Measurements from ENCODE around the gene SNAPIN.
"Not testable (repeated sequence)": the region's sequence is repeated elsewhere in the genome, so short reads cannot be mapped to it uniquely, and the experiment has no call there.

Gene SNAPIN

GRCh38 chr1:153627715-153628626, 30.5 kb upstream of the SNAPIN start, which contains the start of gene S100A1:
Gene S100A1, plus strand, starts transcription at chr1:153628434. Its CDS starts 2,088 bp downstream, at chr1:153630522.
- no peak for DNase-seq

- no peak for DNase-seq
Measured at GRCh38 chr1:153628638-153629342, 29.7 kb upstream of the SNAPIN start.

- DNase-seq, result no peak
Measured at GRCh38 chr1:153629343-153629665, 29.2 kb upstream of the SNAPIN start.

- no peak for DNase-seq
Measured at GRCh38 chr1:153629971-153630370, 28.5 kb upstream of the SNAPIN start.

- DNase-seq, result no peak
Measured at GRCh38 chr1:153630384-153630783, 28.1 kb upstream of the SNAPIN start.

- DNase-seq, result no peak
Measured at GRCh38 chr1:153631047-153632022, 27.2 kb upstream of the SNAPIN start.

- DNase-seq, result no peak
Measured at GRCh38 chr1:153633161-153633753, 25.2 kb upstream of the SNAPIN start.

GRCh38 chr1:153633754-153634665, 24.5 kb upstream of the SNAPIN start, which contains the start of gene CHTOP:
Gene CHTOP, plus strand, starts transcription at chr1:153634066. Its CDS starts 2,523 bp downstream, at chr1:153636589.
- peak; percentile 95 for DNase-seq

- DNase-seq, result no peak
Measured at GRCh38 chr1:153635872-153636271, 22.6 kb upstream of the SNAPIN start.

- DNase-seq, result no peak
Measured at GRCh38 chr1:153636312-153636711, 22.2 kb upstream of the SNAPIN start.

GRCh38 chr1:153638261-153638660, 20.2 kb upstream of the SNAPIN start:
- no peak for DNase-seq

- no peak for DNase-seq
Measured at GRCh38 chr1:153639280-153639679, 19.2 kb upstream of the SNAPIN start.

- not testable (repeated sequence) for DNase-seq
Measured at GRCh38 chr1:153640213-153640612, 18.3 kb upstream of the SNAPIN start.

GRCh38 chr1:153640861-153641260, 17.6 kb upstream of the SNAPIN start:
- DNase-seq, result no peak

- no peak for DNase-seq
Measured at GRCh38 chr1:153642161-153642560, 16.3 kb upstream of the SNAPIN start.

GRCh38 chr1:153643100-153643499, 15.4 kb upstream of the SNAPIN start:
- no peak for DNase-seq

GRCh38 chr1:153643816-153644215, 14.7 kb upstream of the SNAPIN start:
- no peak for DNase-seq

GRCh38 chr1:153646672-153647345, 11.7 kb upstream of the SNAPIN start:
- no peak for DNase-seq

- DNase-seq, result no peak
Measured at GRCh38 chr1:153647346-153647714, 11.2 kb upstream of the SNAPIN start.

GRCh38 chr1:153648000-153648643, 10.4 kb upstream of the SNAPIN start:
- DNase-seq, result no peak

Measured in DMS79 (cell line).